Stomach (tissue), 9 donors: ENCODE data around the gene TMEFF2. TPM values are rescaled to one million over a fixed set of nuclear protein-coding genes. Genes with fewer than 3 reads are reported as not detected.
A peak's percentile ranks its signal among the peaks of the same experiment; 100 is the strongest.
"Not testable (repeated sequence)": the region's sequence is repeated elsewhere in the genome, so short reads cannot be mapped to it uniquely, and the experiment has no call there.

ENCODE experiments used
- DNase-seq, 2 donors: peaks; one replicate each; pipeline versions ENCODE4 v3.0.0 to v3.0.0-alpha.2; 2013 to 2019
- H3K27ac ChIP-seq, 5 donors: fragments of 200-600 bp in 4 of 5; sonication (generic) in 4 of 5; one replicate each; pipeline ENCODE4 v1.5.1; 2013 to 2019; ENCODE audit warnings: mild to moderate bottlenecking in 1 of 5, moderate library complexity in 1 of 5
- H3K27me3 ChIP-seq, 3 donors: fragments of 200-600 bp; sonication (generic); one replicate each; pipeline ENCODE4 v1.5.1; 2017 to 2019; ENCODE audit warnings: mixed run types in 1 of 3
- H3K36me3 ChIP-seq, 4 donors: fragments of 200-600 bp; sonication (generic); 1 replicate in 3 of 4; 2 replicates in 1 of 4; pipeline ENCODE4 v1.5.1; 2016 to 2019
- H3K4me1 ChIP-seq, 4 donors: fragments of 200-600 bp; sonication (generic); one replicate each; pipeline ENCODE4 v1.5.1; 2016 to 2019
- H3K4me3 ChIP-seq, 4 donors: fragments of 200-600 bp; sonication (generic) in 3 of 4; one replicate each; pipeline ENCODE4 v1.5.1; 2016 to 2019; ENCODE audit warnings: mild to moderate bottlenecking in 1 of 4
- H3K9me3 ChIP-seq, 4 donors: fragments of 200-600 bp; sonication (generic); one replicate each; pipeline ENCODE4 v1.5.1; 2016 to 2019
- EP300 ChIP-seq: sonication (generic); formaldehyde crosslinking; IDR thresholded peaks from one replicate; pipeline ENCODE4 v1.6.1; 2017; ENCODE audit warnings: antibody characterized with exemption
- POLR2A ChIP-seq, 4 donors: fragments of 450-650 bp; IDR thresholded peaks; one replicate each; pipeline ENCODE4 v1.6.1; 2016; ENCODE audit warnings: antibody characterized with exemption in 4 of 4, control low read depth in 2 of 4, mild to moderate bottlenecking in 1 of 4, moderate library complexity in 1 of 4
- POLR2AphosphoS5 ChIP-seq, 3 donors: sonication (generic); formaldehyde crosslinking; IDR thresholded peaks; one replicate each; pipeline ENCODE4 v1.6.1; 2016; ENCODE audit warnings: antibody characterized with exemption in 3 of 3
- WGBS, 5 donors: extraction: QIAGEN DNeasy Blood & Tissue Kit in 3 of 5; methylation state at CpG; one replicate each; pipeline versions ENCODE4 v1.1.5 to v1.1.7; 2013 to 2018; 5-methylcytosine and 5-hydroxymethylcytosine counted together
- intact Hi-C: fragments of 100-400 bp; cut with DNase I; formaldehyde crosslinking; loops from one replicate; pipeline ENCODE4 v1.15.1; 2023; ENCODE audit warnings: low total_unique reads
- polyA plus RNA-seq, 3 donors: library from polyadenylated mRNA; stranded (reverse); fragments of 200-250 nt; gene quantifications; one replicate each; pipeline ENCODE4 v1.2.3, GENCODE V29; 2013
- total RNA-seq, 5 donors: library from RNA; depleted of rRNA; stranded (reverse); fragments of >200 nt; gene quantifications; one replicate each; pipeline versions ENCODE4 v1.1.0 to v1.2.3, GENCODE V29; 2014 to 2016
- TF ChIP-seq, protein P1 (sequence below), 7 experiments: fragments of 450-650 bp in 4 of 7; fragments of 200-600 bp in 3 of 7; sonication (generic) in 3 of 7; IDR thresholded peaks; one replicate each; pipeline ENCODE4 v1.5.1; 2016 to 2019; ENCODE audit warnings: antibody characterized with exemption in 7 of 7, control low read depth in 2 of 7, mild to moderate bottlenecking in 1 of 7
- donor health status: healthy with polysubstance abuse.
- donor health status: Bipolar disorder and iron deficiency.
- donor health status: healthy.

TMEFF2 gene
- total and polyA plus RNA-seq, 8 donors, result 0.23 to 0.50 (median 0.37) TPM; not detected in 3

DNA sequence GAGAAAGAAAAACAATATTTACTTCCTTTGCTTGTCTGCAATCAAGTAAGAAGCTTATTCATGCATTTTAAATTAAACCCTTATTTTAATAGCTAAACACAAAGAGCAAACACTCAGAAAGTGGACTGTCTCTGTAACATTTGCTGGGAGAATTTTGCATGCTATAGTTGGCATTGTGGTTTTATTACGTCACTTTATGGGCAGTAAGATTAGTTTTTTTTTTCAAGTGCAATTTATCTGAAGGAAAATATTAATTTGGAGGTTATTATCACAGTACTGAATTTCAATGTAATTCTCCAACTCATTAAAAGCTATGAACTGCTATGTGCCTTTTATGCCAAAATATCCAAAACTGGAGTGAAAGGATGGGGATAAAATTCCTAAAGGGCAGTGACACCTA lies 103.3 kb downstream of the TMEFF2 start:
- H3K27me3 ChIP-seq, result no peaks in the 10 kb centered on the region
- 20 to 44% (median 39%) methylated on average over 1 of the region's 1 CpG for WGBS, 5 donors
- intact Hi-C loops, result no loop called here
- no peaks in the 10 kb centered on the region for H3K9me3 ChIP-seq
- no peak overlapping the region for H3K4me3 ChIP-seq
- H3K27ac ChIP-seq, result no peak overlapping the region
- H3K4me1 ChIP-seq, result peaks cover 0 to 5% (median 0%) of the 10 kb centered on the region in 4 donors
- TF ChIP-seq, protein P1, sequence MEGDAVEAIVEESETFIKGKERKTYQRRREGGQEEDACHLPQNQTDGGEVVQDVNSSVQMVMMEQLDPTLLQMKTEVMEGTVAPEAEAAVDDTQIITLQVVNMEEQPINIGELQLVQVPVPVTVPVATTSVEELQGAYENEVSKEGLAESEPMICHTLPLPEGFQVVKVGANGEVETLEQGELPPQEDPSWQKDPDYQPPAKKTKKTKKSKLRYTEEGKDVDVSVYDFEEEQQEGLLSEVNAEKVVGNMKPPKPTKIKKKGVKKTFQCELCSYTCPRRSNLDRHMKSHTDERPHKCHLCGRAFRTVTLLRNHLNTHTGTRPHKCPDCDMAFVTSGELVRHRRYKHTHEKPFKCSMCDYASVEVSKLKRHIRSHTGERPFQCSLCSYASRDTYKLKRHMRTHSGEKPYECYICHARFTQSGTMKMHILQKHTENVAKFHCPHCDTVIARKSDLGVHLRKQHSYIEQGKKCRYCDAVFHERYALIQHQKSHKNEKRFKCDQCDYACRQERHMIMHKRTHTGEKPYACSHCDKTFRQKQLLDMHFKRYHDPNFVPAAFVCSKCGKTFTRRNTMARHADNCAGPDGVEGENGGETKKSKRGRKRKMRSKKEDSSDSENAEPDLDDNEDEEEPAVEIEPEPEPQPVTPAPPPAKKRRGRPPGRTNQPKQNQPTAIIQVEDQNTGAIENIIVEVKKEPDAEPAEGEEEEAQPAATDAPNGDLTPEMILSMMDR (IDR thresholded peaks at IDR 0.05), result no peak
- TF ChIP-seq POLR2AphosphoS5 (IDR thresholded peaks at IDR 0.05), result no peak
- TF ChIP-seq POLR2A (IDR thresholded peaks at IDR 0.05), result no peak
- no peak for TF ChIP-seq EP300
- no peaks in the 10 kb centered on the region for H3K36me3 ChIP-seq
- no peak for DNase-seq

DNA sequence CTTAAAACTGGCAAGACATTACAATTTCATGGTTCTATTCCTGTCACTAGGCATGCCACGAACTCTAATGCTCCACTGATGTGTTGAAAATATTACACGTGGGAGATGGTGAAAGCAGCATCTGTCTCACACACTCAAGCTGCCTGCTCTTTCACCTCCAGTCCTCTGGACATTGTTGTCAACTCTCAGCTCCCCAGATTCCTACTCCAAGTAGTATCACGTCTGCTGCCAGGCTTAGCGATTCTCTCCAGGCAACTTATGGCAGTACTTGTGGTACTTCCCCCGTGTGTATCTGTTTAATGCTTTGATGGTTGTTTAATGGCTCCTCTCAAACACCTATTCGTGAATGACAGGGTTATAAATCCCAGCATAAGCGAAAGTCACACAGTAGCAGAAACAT lies 103.8 kb downstream of the TMEFF2 start:
- intact Hi-C loops, result no loop called here
- DNase-seq, result peak in 1 of 2 donors; percentile 7
- H3K9me3 ChIP-seq, result no peaks in the 10 kb centered on the region
- TF ChIP-seq POLR2A (IDR thresholded peaks at IDR 0.05) (no peak), EP300 (no peak), POLR2AphosphoS5 (IDR thresholded peaks at IDR 0.05) (no peak)
- TF ChIP-seq, protein P1 (IDR thresholded peaks at IDR 0.05), result no peak
- no peak overlapping the region for H3K27ac ChIP-seq
- peaks cover 0 to 5% (median 0%) of the 10 kb centered on the region in 4 donors for H3K4me1 ChIP-seq
- no peaks in the 10 kb centered on the region for H3K27me3 ChIP-seq
- no peaks in the 10 kb centered on the region for H3K36me3 ChIP-seq
- WGBS, 5 donors, result 66 to 73% (median 71%) methylated on average over 7 of the region's 7 CpGs
- H3K4me3 ChIP-seq, result no peak overlapping the region

DNA sequence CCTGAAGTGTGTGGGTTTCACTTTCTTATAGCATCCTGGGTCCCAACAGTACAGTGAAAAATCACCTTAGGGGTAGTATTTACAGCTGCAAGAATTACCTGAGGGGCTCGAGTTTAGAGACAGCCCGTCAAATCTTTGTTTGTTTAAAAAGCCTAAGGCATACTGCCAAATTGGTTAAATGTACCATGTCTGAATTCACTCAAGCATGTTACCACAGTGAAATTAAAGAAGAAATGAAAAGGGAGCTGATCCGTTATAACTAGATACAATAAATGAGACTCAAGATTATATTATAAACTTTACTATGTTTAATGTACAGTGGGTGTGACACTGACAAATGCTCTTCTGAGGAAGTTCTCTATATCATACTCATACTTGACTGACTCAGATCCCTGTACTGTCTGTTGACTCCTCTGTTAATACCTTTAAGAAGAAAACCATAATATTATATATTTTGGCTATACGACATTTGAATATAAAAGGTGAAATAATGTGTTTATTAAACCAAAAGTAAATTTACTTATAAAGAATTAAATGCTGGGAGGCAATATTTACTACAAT lies 107.3 kb downstream of the TMEFF2 start:
- intact Hi-C loops, result no loop called here
- H3K27ac ChIP-seq, result no peak overlapping the region
- H3K4me1 ChIP-seq, result peaks cover 0 to 5% (median 0%) of the 10 kb centered on the region in 4 donors
- no peak for DNase-seq
- WGBS, 5 donors, result 9 to 30% (median 17%) methylated on average over 4 of the region's 4 CpGs
- no peak for TF ChIP-seq EP300
- TF ChIP-seq POLR2AphosphoS5 (IDR thresholded peaks at IDR 0.05), result no peak
- TF ChIP-seq, protein P1 (IDR thresholded peaks at IDR 0.05), result no peak
- TF ChIP-seq POLR2A (IDR thresholded peaks at IDR 0.05), result no peak
- no peaks in the 10 kb centered on the region for H3K9me3 ChIP-seq
- no peaks in the 10 kb centered on the region for H3K27me3 ChIP-seq
- no peaks in the 10 kb centered on the region for H3K36me3 ChIP-seq
- no peak overlapping the region for H3K4me3 ChIP-seq

DNA sequence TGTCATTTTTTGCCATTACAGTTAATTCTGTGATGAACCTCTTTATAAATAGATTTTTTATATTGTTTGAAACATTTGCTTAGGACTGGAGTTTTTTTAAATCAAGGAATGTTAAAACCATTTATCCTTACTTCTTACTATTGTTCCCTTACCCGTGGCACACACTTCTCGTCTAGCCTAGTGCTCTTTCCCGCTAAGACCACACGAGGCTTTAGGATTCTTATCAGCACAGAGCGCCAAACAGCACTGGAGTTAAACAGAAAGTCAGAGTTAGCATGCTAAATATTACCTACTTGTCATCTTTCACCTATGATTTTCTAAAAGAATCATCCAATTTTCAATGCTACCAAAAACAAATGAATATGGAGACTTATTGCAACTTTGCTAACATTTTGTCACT lies 112.6 kb downstream of the TMEFF2 start:
- Histone ChIP-seq H3K27ac (no peak overlapping the region), H3K36me3 (no peaks in the 10 kb centered on the region), H3K4me3 (no peak overlapping the region), H3K9me3 (no peaks in the 10 kb centered on the region), H3K27me3 (no peaks in the 10 kb centered on the region), H3K4me1 (peaks cover 0 to under 1% (median 0%) of the 10 kb centered on the region in 4 donors)
- intact Hi-C loops, result no loop called here
- no peak for DNase-seq
- 58 to 73% (median 67%) methylated on average over 5 of the region's 5 CpGs for WGBS, 5 donors
- TF ChIP-seq, protein P1 (IDR thresholded peaks at IDR 0.05), result no peak
- TF ChIP-seq EP300 (no peak), POLR2A (IDR thresholded peaks at IDR 0.05) (no peak), POLR2AphosphoS5 (IDR thresholded peaks at IDR 0.05) (no peak)

DNA sequence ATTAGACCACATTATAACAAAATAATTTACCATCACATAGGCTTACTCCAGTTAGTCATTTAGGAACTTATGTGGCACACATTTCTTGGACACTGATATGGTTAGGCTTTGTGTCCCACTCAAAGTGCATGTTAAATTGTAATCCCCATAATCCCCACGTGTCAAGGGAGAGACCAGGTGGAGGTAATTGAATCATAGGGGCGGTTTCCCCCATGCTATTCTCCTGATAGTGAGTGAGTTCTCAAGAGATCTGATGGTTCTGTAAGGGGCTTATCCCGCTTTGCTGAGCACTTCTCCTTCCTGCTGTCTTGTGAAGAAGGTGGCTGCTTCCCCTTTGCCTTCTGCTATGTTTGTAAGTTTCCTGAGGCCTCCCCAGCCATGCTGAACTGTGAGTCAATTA lies 114.6 kb downstream of the TMEFF2 start:
- H3K27me3 ChIP-seq, H3K9me3 ChIP-seq, DNase-seq, H3K36me3 ChIP-seq, H3K4me1 ChIP-seq, intact Hi-C loops, H3K4me3 ChIP-seq, H3K27ac ChIP-seq: not testable (repeated sequence)
- WGBS, 5 donors, result 83 to 88% (median 85%) methylated on average over 3 of the region's 3 CpGs
